Activated CD4-positive, alpha-beta memory T cell treated with anti-CD3 and anti-CD28 coated beads for 36 hours (primary cell): ENCODE measurements around the gene LARP1. TPM values are rescaled to one million over a fixed set of nuclear protein-coding genes. Genes with fewer than 3 reads are reported as not detected.

ENCODE experiments used
- CTCF ChIA-PET: fragments of 350-600 bp; sonication (Branson Sonifier 250); formaldehyde crosslinking; loops from one replicate; lab custom pipeline; 2021; ENCODE audit warnings: antibody characterized with exemption, inconsistent platforms; lab: Charles Lee
- POLR2A ChIA-PET: fragments of 350-600 bp; sonication (Branson Sonifier 250); formaldehyde crosslinking; loops from one replicate; lab custom pipeline; 2021; ENCODE audit warnings: antibody characterized with exemption; lab: Charles Lee
- DNase-seq: peaks from one replicate; pipeline ENCODE4 v3.0.0-alpha.2; 2020
- H3K27ac Mint-ChIP-seq: one replicate; pipeline ENCODE4 v1.8.0; 2021; ENCODE audit warnings: mixed read lengths
- H3K27me3 Mint-ChIP-seq: one replicate; pipeline ENCODE4 v1.8.0; 2021; ENCODE audit warnings: mixed read lengths
- H3K36me3 Mint-ChIP-seq: one replicate; pipeline ENCODE4 v1.8.0; 2021; ENCODE audit warnings: mixed read lengths
- H3K4me1 Mint-ChIP-seq: one replicate; pipeline ENCODE4 v1.8.0; 2021; ENCODE audit warnings: low read depth, mixed read lengths
- H3K4me3 Mint-ChIP-seq: one replicate; pipeline ENCODE4 v1.8.0; 2021; ENCODE audit warnings: mild to moderate bottlenecking, mixed read lengths
- H3K9me3 Mint-ChIP-seq: one replicate; pipeline ENCODE4 v1.8.0; 2021; ENCODE audit warnings: mixed read lengths
- intact Hi-C: fragments of 100-400 bp; cut with micrococcal nuclease; formaldehyde crosslinking; loops from one replicate; pipeline ENCODE4 v1.15.1; 2023
- total RNA-seq, 2 experiments: library from RNA; stranded (reverse); gene quantifications; one replicate each; pipeline ENCODE4 v1.2.3, GENCODE V29; 2021

LARP1 gene
- total RNA-seq, 2 experiments from 2014 or later = 186 to 201 TPM

- ChIA-PET POLR2A (no interaction called here), CTCF (no interaction called here)
- no peak overlapping the region for H3K4me3 Mint-ChIP-seq
- no peaks in the 10 kb centered on the region for H3K27me3 Mint-ChIP-seq
- peaks cover 6% of the 10 kb centered on the region for H3K36me3 Mint-ChIP-seq
- H3K27ac Mint-ChIP-seq = peak overlapping the region; percentile 64
- intact Hi-C loops = loop anchor here (2.0 kb wide), 1 partner anchor 18 kb away; no protein-coding TSS in a partner anchor
- no peak for DNase-seq
- peaks cover 81% of the 10 kb centered on the region for H3K4me1 Mint-ChIP-seq
- no peaks in the 10 kb centered on the region for H3K9me3 Mint-ChIP-seq
Measured at GRCh38 chr5:154784856-154785255, 29.7 kb downstream of the LARP1 start.

GRCh38 chr5:154786414-154786813 is 31.2 kb downstream of the LARP1 start:
- Mint-ChIP-seq H3K4me1 (peaks cover 67% of the 10 kb centered on the region), H3K36me3 (peaks cover 16% of the 10 kb centered on the region), H3K27me3 (no peaks in the 10 kb centered on the region), H3K27ac (peak overlapping the region; percentile 64), H3K9me3 (no peaks in the 10 kb centered on the region), H3K4me3 (no peak overlapping the region)
- CTCF ChIA-PET = no interaction called here
- no peak for DNase-seq
- POLR2A ChIA-PET = no interaction called here
- intact Hi-C loops = no loop called here

- intact Hi-C loops = no loop called here
Measured at GRCh38 chr5:154788212-154788611, 33.0 kb downstream of the LARP1 start.

GRCh38 chr5:154791535-154791934 is 36.4 kb downstream of the LARP1 start:
- intact Hi-C loops = no loop called here
- H3K9me3 Mint-ChIP-seq = no peaks in the 10 kb centered on the region
- no peaks in the 10 kb centered on the region for H3K27me3 Mint-ChIP-seq
- CTCF ChIA-PET = no interaction called here
- no peak overlapping the region for H3K27ac Mint-ChIP-seq
- H3K4me1 Mint-ChIP-seq = peaks cover 19% of the 10 kb centered on the region
- no peak overlapping the region for H3K4me3 Mint-ChIP-seq
- POLR2A ChIA-PET = no interaction called here
- peaks cover 35% of the 10 kb centered on the region for H3K36me3 Mint-ChIP-seq
- no peak for DNase-seq

More at GRCh38 chr5:154788212-154788611, 33.0 kb downstream of the LARP1 start:
- Mint-ChIP-seq H3K4me1 (peaks cover 50% of the 10 kb centered on the region), H3K27me3 (no peaks in the 10 kb centered on the region), H3K9me3 (no peaks in the 10 kb centered on the region), H3K27ac (peak overlapping the region; percentile 65), H3K36me3 (peaks cover 23% of the 10 kb centered on the region), H3K4me3 (no peak overlapping the region)
- CTCF ChIA-PET = no interaction called here
- DNase-seq = no peak
- POLR2A ChIA-PET = no interaction called here

GRCh38 chr5:154793599-154794524 is 38.7 kb downstream of the LARP1 start:
- peaks cover 42% of the 10 kb centered on the region for H3K36me3 Mint-ChIP-seq
- intact Hi-C loops = no loop called here
- no peaks in the 10 kb centered on the region for H3K4me1 Mint-ChIP-seq
- H3K27me3 Mint-ChIP-seq = no peaks in the 10 kb centered on the region
- no peak overlapping the region for H3K27ac Mint-ChIP-seq
- no peak overlapping the region for H3K4me3 Mint-ChIP-seq
- ChIA-PET CTCF (no interaction called here), POLR2A (no interaction called here)
- DNase-seq = no peak
- no peaks in the 10 kb centered on the region for H3K9me3 Mint-ChIP-seq

GRCh38 chr5:154794525-154795234 is 39.5 kb downstream of the LARP1 start:
- ChIA-PET CTCF (no interaction called here), POLR2A (no interaction called here)
- H3K4me1 Mint-ChIP-seq = no peaks in the 10 kb centered on the region
- no peak overlapping the region for H3K4me3 Mint-ChIP-seq
- no peak for DNase-seq
- H3K27me3 Mint-ChIP-seq = no peaks in the 10 kb centered on the region
- intact Hi-C loops = no loop called here
- H3K27ac Mint-ChIP-seq = no peak overlapping the region
- no peaks in the 10 kb centered on the region for H3K9me3 Mint-ChIP-seq
- H3K36me3 Mint-ChIP-seq = peaks cover 49% of the 10 kb centered on the region

GRCh38 chr5:154795235-154795596 is 40.0 kb downstream of the LARP1 start:
- ChIA-PET CTCF (no interaction called here), POLR2A (no interaction called here)
- H3K4me1 Mint-ChIP-seq = peaks cover 1% of the 10 kb centered on the region
- H3K9me3 Mint-ChIP-seq = no peaks in the 10 kb centered on the region
- no peaks in the 10 kb centered on the region for H3K27me3 Mint-ChIP-seq
- no peak overlapping the region for H3K27ac Mint-ChIP-seq
- peaks cover 49% of the 10 kb centered on the region for H3K36me3 Mint-ChIP-seq
- no peak for DNase-seq
- H3K4me3 Mint-ChIP-seq = no peak overlapping the region
- intact Hi-C loops = no loop called here

GRCh38 chr5:154797762-154798161 is 42.6 kb downstream of the LARP1 start:
- Mint-ChIP-seq H3K9me3 (no peaks in the 10 kb centered on the region), H3K27ac (no peak overlapping the region), H3K36me3 (peaks cover 61% of the 10 kb centered on the region), H3K4me1 (peaks cover 5% of the 10 kb centered on the region), H3K4me3 (no peak overlapping the region), H3K27me3 (no peaks in the 10 kb centered on the region)
- POLR2A ChIA-PET = no interaction called here
- CTCF ChIA-PET = no interaction called here
- intact Hi-C loops = no loop called here
- no peak for DNase-seq

GRCh38 chr5:154800582-154800981 is 45.4 kb downstream of the LARP1 start:
- ChIA-PET CTCF (no interaction called here), POLR2A (no interaction called here)
- DNase-seq = no peak
- intact Hi-C loops = no loop called here
- Mint-ChIP-seq H3K9me3 (no peaks in the 10 kb centered on the region), H3K27ac (peak overlapping the region; percentile 64), H3K4me3 (no peak overlapping the region), H3K27me3 (no peaks in the 10 kb centered on the region), H3K4me1 (peaks cover 5% of the 10 kb centered on the region), H3K36me3 (peaks cover 66% of the 10 kb centered on the region)

- H3K4me1 Mint-ChIP-seq = peaks cover 5% of the 10 kb centered on the region
- H3K36me3 Mint-ChIP-seq = peaks cover 71% of the 10 kb centered on the region
- H3K4me3 Mint-ChIP-seq = no peak overlapping the region
- no peaks in the 10 kb centered on the region for H3K9me3 Mint-ChIP-seq
- intact Hi-C loops = no loop called here
- CTCF ChIA-PET = no interaction called here
- DNase-seq = no peak
- POLR2A ChIA-PET = no interaction called here
- peak overlapping the region; percentile 39 for H3K27ac Mint-ChIP-seq
- H3K27me3 Mint-ChIP-seq = no peaks in the 10 kb centered on the region
Measured at GRCh38 chr5:154801083-154801482, 45.9 kb downstream of the LARP1 start.

GRCh38 chr5:154802050-154802449 is 46.9 kb downstream of the LARP1 start:
- POLR2A ChIA-PET = interaction anchor here (1.0 kb wide), 1 partner anchor 12 kb away, joined by 4 read pairs; no protein-coding TSS in a partner anchor
- no peak for DNase-seq
- Mint-ChIP-seq H3K4me1 (peaks cover 5% of the 10 kb centered on the region), H3K27ac (no peak overlapping the region), H3K4me3 (no peak overlapping the region), H3K36me3 (peaks cover 64% of the 10 kb centered on the region), H3K27me3 (no peaks in the 10 kb centered on the region), H3K9me3 (no peaks in the 10 kb centered on the region)
- intact Hi-C loops = no loop called here
- CTCF ChIA-PET = no interaction called here

- ChIA-PET CTCF (interaction anchor here (1.2 kb wide), 1 partner anchor 156 kb away, joined by 3 read pairs; no protein-coding TSS in a partner anchor), POLR2A (no interaction called here)
- Mint-ChIP-seq H3K27me3 (no peaks in the 10 kb centered on the region), H3K4me1 (peaks cover under 1% of the 10 kb centered on the region), H3K36me3 (peaks cover 61% of the 10 kb centered on the region), H3K27ac (no peak overlapping the region), H3K9me3 (no peaks in the 10 kb centered on the region), H3K4me3 (no peak overlapping the region)
- DNase-seq = no peak
- intact Hi-C loops = no loop called here
Measured at GRCh38 chr5:154806176-154806575, 51.0 kb downstream of the LARP1 start.
